Astrocyte (in vitro differentiated cells and primary cell): ENCODE measurements around the gene MARCKS. TPM values are rescaled to one million over a fixed set of nuclear protein-coding genes. Genes with fewer than 3 reads are reported as not detected.

Experiments
- DNase-seq: peaks from one replicate; pipeline ENCODE4 v3.0.0-alpha.2; 2010; ENCODE audit warnings: low read depth
- FAIRE-seq: peaks from 2 replicates; lab custom pipeline; 2011; peaks lifted over from hg19 to GRCh38; lab: Jason Lieb, UNC
- H2AFZ ChIP-seq: 2 replicates; pipeline ENCODE4 v1.6.0; 2012; ENCODE audit warnings: low read depth, low read length, inconsistent platforms
- H3K27ac ChIP-seq: 2 replicates; pipeline ENCODE4 v1.5.1; 2011; ENCODE audit warnings: low read depth, low read length, inconsistent platforms
- H3K27me3 ChIP-seq: 2 replicates; pipeline ENCODE4 v1.6.0; 2011; ENCODE audit warnings: low read length, inconsistent platforms; ENCODE audit not compliant: insufficient read depth
- H3K36me3 ChIP-seq: 2 replicates; pipeline ENCODE4 v1.5.1; 2011; ENCODE audit warnings: low read length, inconsistent platforms; ENCODE audit not compliant: insufficient read depth
- H3K4me1 ChIP-seq: 2 replicates; pipeline ENCODE4 v1.5.1; 2011; ENCODE audit warnings: low read length, inconsistent platforms; ENCODE audit not compliant: insufficient read depth
- H3K4me2 ChIP-seq: 2 replicates; pipeline ENCODE4 v1.6.0; 2012; ENCODE audit warnings: low read length, inconsistent platforms
- H3K4me3 ChIP-seq: 2 replicates; pipeline ENCODE4 v1.5.1; 2011; ENCODE audit warnings: low read depth, mild to moderate bottlenecking, low read length, inconsistent platforms; ENCODE audit not compliant: insufficient read depth
- H3K79me2 ChIP-seq: 2 replicates; pipeline ENCODE4 v1.6.0; 2012; ENCODE audit warnings: mild to moderate bottlenecking, low read length, inconsistent platforms; ENCODE audit not compliant: insufficient read depth
- H3K9ac ChIP-seq: 2 replicates; pipeline ENCODE4 v1.6.0; 2012; ENCODE audit warnings: mild to moderate bottlenecking, low read length, inconsistent platforms
- H3K9me3 ChIP-seq: 2 replicates; pipeline ENCODE4 v1.5.1; 2012; ENCODE audit warnings: low read depth, mild to moderate bottlenecking, low read length, inconsistent platforms; ENCODE audit not compliant: insufficient read depth
- H4K20me1 ChIP-seq: 2 replicates; pipeline ENCODE4 v1.6.0; 2012; ENCODE audit warnings: low read length, inconsistent platforms; ENCODE audit not compliant: insufficient read depth
- H3K27ac Mint-ChIP-seq: one replicate; pipeline ENCODE4 v1.8.0; 2021; ENCODE audit warnings: mild to moderate bottlenecking, mixed read lengths; ENCODE audit not compliant: unreplicated experiment
- H3K27me3 Mint-ChIP-seq: one replicate; pipeline ENCODE4 v1.8.0; 2021; ENCODE audit warnings: low read depth, mixed read lengths; ENCODE audit not compliant: unreplicated experiment
- H3K36me3 Mint-ChIP-seq: one replicate; pipeline ENCODE4 v1.8.0; 2021; ENCODE audit warnings: low read depth, mixed read lengths; ENCODE audit not compliant: unreplicated experiment
- H3K4me1 Mint-ChIP-seq: one replicate; pipeline ENCODE4 v1.8.0; 2021; ENCODE audit warnings: low read depth, mixed read lengths; ENCODE audit not compliant: unreplicated experiment
- H3K4me3 Mint-ChIP-seq: one replicate; pipeline ENCODE4 v1.8.0; 2021; ENCODE audit warnings: mild to moderate bottlenecking, moderate library complexity, mixed read lengths; ENCODE audit not compliant: unreplicated experiment
- H3K9me3 Mint-ChIP-seq: one replicate; pipeline ENCODE4 v1.8.0; 2021; ENCODE audit warnings: mild to moderate bottlenecking, mixed read lengths; ENCODE audit not compliant: unreplicated experiment
- EZH2 ChIP-seq: IDR thresholded peaks from 2 replicates; pipeline ENCODE4 v1.6.1; 2012; ENCODE audit warnings: mild to moderate bottlenecking, low read length, inconsistent platforms; ENCODE audit not compliant: insufficient read depth
- total RNA-seq: library from RNA; stranded (reverse); gene quantifications from 2 replicates; pipeline ENCODE4 v1.2.1, GENCODE V29; 2021
- TF ChIP-seq, protein P1 (sequence below): IDR thresholded peaks from 2 replicates; pipeline ENCODE4 v1.5.1; 2011; ENCODE audit warnings: low read depth, mild to moderate bottlenecking, inconsistent platforms, low read length, moderate library complexity; ENCODE audit not compliant: insufficient read depth

The MARCKS gene
- total RNA-seq, 1 donor from 2014 or later: 261 TPM

DNA sequence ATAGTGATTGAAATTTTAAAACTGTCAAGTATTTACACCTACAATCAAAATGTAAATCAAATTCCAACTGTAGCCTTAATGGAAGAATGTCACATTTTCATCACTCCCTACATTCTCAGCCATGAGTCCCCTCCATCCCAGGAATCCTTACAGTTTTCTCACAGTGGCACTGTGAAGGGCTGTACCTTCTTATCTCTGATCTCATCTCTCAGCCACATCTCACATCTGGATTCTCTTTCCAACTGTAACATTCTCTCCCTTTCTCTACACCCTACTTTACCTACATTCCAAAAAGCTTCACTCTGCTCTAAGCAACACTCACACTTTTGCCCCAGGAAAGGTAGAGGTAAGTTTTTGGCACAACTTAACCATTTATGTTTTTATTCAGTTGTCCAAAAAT, 8.9 kb upstream of the MARCKS start:
- no peaks in the 10 kb centered on the region for H3K27me3 ChIP-seq
- FAIRE-seq (no peak), DNase-seq (no peak)
- Mint-ChIP-seq H3K36me3 (no peaks in the 10 kb centered on the region), H3K9me3 (no peaks in the 10 kb centered on the region), H3K4me1 (peaks cover 24% of the 10 kb centered on the region), H3K4me3 (no peak overlapping the region), H3K27ac (no peak overlapping the region), H3K27me3 (no peaks in the 10 kb centered on the region)
- TF ChIP-seq, protein P1, sequence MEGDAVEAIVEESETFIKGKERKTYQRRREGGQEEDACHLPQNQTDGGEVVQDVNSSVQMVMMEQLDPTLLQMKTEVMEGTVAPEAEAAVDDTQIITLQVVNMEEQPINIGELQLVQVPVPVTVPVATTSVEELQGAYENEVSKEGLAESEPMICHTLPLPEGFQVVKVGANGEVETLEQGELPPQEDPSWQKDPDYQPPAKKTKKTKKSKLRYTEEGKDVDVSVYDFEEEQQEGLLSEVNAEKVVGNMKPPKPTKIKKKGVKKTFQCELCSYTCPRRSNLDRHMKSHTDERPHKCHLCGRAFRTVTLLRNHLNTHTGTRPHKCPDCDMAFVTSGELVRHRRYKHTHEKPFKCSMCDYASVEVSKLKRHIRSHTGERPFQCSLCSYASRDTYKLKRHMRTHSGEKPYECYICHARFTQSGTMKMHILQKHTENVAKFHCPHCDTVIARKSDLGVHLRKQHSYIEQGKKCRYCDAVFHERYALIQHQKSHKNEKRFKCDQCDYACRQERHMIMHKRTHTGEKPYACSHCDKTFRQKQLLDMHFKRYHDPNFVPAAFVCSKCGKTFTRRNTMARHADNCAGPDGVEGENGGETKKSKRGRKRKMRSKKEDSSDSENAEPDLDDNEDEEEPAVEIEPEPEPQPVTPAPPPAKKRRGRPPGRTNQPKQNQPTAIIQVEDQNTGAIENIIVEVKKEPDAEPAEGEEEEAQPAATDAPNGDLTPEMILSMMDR: no peak
- TF ChIP-seq EZH2: no peak
- no peak overlapping the region for H3K4me2 ChIP-seq
- no peaks in the 10 kb centered on the region for H3K36me3 ChIP-seq
- H3K4me3 ChIP-seq: no peak overlapping the region
- H4K20me1 ChIP-seq: no peaks in the 10 kb centered on the region
- H2AFZ ChIP-seq: no peak overlapping the region
- no peak overlapping the region for H3K27ac ChIP-seq
- H3K9me3 ChIP-seq: no peaks in the 10 kb centered on the region
- H3K9ac ChIP-seq: no peak overlapping the region
- no peaks in the 10 kb centered on the region for H3K4me1 ChIP-seq
- H3K79me2 ChIP-seq: no peaks in the 10 kb centered on the region

DNA sequence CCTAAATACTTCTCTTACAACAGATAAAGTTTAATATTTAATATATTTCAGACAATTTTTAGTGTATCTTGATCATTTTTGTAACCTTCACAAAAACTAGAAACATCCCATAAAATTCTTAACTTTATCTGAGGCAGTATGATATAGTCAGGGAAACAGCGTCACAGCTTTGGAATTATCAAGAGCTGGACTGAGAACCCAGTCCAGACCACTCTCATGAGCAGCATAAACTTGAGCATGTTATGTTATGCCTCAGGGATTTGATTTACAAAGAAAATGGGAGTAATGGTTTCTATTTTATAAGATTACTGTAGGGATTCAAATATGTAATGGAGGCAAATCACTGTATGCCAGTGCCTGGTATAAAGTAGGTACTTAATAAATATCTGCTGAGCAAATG, 8.3 kb upstream of the MARCKS start:
- FAIRE-seq (no peak), DNase-seq (no peak)
- Mint-ChIP-seq H3K4me1 (peaks cover 24% of the 10 kb centered on the region), H3K9me3 (no peaks in the 10 kb centered on the region), H3K27me3 (no peaks in the 10 kb centered on the region), H3K27ac (no peak overlapping the region), H3K4me3 (no peak overlapping the region), H3K36me3 (no peaks in the 10 kb centered on the region)
- no peaks in the 10 kb centered on the region for H3K36me3 ChIP-seq
- no peaks in the 10 kb centered on the region for H3K9me3 ChIP-seq
- no peaks in the 10 kb centered on the region for H3K4me1 ChIP-seq
- H3K9ac ChIP-seq: no peak overlapping the region
- H3K4me2 ChIP-seq: no peak overlapping the region
- no peak overlapping the region for H2AFZ ChIP-seq
- H3K27me3 ChIP-seq: no peaks in the 10 kb centered on the region
- no peaks in the 10 kb centered on the region for H3K79me2 ChIP-seq
- no peaks in the 10 kb centered on the region for H4K20me1 ChIP-seq
- no peak overlapping the region for H3K4me3 ChIP-seq
- H3K27ac ChIP-seq: no peak overlapping the region
- TF ChIP-seq EZH2: no peak
- TF ChIP-seq, protein P1: no peak

DNA sequence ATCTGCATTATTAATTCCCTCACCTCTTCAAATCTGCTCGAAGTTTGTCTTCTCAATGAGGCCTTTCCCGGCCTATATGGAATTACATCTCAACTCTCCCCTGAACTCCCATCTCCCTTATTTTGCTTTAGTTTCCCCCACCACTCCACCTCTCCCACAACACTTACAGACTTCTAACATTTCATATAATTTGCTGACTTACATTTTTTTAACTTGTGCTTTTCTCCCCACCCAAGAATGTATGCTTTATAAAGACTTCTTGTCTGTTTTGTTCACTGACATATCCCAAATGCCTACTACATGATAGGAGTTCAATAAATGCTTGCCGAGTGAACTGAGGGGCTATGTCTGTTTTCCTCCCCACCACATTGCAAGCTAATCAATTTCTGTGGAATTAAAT, 3.9 kb upstream of the MARCKS start:
- DNase-seq: no peak
- H3K36me3 Mint-ChIP-seq: peaks cover 3% of the 10 kb centered on the region
- H3K27ac Mint-ChIP-seq: peak overlapping the region; percentile 21

More for the DNA sequence above, 3.9 kb upstream of the MARCKS start:
- Histone ChIP-seq H3K4me1 (peaks cover 14% of the 10 kb centered on the region), H3K4me2 (no peak overlapping the region), H3K4me3 (no peak overlapping the region), H3K79me2 (peaks cover 29% of the 10 kb centered on the region), H2AFZ (no peak overlapping the region), H3K9me3 (no peaks in the 10 kb centered on the region), H3K9ac (no peak overlapping the region), H4K20me1 (peaks cover 7% of the 10 kb centered on the region), H3K27me3 (no peaks in the 10 kb centered on the region), H3K27ac (no peak overlapping the region), H3K36me3 (no peaks in the 10 kb centered on the region)
- Mint-ChIP-seq H3K9me3 (no peaks in the 10 kb centered on the region), H3K27me3 (no peaks in the 10 kb centered on the region), H3K4me3 (no peak overlapping the region), H3K4me1 (peaks cover 9% of the 10 kb centered on the region)
- no peak for FAIRE-seq
- no peak for TF ChIP-seq EZH2
- TF ChIP-seq, protein P1: no peak
